ENCODE results near the gene HIRIP3. TPM values are rescaled to one million over a fixed set of nuclear protein-coding genes. Genes with fewer than 3 reads are reported as not detected.

The HIRIP3 gene
- total and polyA plus RNA-seq, 9 donors: 10.5 to 18.5 (median 16.5) TPM

DNA sequence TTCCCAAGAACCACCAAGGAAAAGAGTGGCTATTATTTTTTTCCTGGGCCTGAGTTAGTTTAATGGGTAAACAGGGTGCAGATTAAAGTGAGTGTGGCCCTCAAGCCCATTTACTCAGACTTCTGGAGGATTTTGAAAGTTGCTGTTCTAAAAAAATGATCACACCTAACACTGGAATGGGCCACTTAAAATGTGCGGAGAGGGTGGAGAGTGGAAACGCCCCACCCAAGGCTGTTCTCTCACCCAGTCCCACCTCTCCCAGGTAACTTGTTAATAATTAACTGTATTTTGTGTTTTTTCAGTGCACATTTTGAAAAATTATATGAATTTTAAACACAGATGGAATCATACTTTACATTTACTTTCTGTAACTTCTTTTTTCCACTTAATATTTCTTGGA lies 5.4 kb downstream of the HIRIP3 start:
- Histone ChIP-seq H3K4me3 (ENCODE audit: low read length) (no peak overlapping the region), H3K9me3 (replicated peaks; ENCODE audit: control insufficient read depth, low read depth, low read length) (no peaks in the 10 kb centered on the region), H3K4me1 (ENCODE audit: control insufficient read depth, insufficient read depth, low read length) (peaks cover 7% of the 10 kb centered on the region), H3K36me3 (ENCODE audit: control insufficient read depth, insufficient read depth, low read length) (peaks cover 87% of the 10 kb centered on the region), H3K27ac (ENCODE audit: low read length) (no peak overlapping the region), H3K27me3 (ENCODE audit: control insufficient read depth, insufficient read depth, low read length) (no peaks in the 10 kb centered on the region)
- WGBS (ENCODE audit: insufficient coverage): no CpG with 5 or more reads among the region's 2 CpGs
- DNase-seq: no peak

DNA sequence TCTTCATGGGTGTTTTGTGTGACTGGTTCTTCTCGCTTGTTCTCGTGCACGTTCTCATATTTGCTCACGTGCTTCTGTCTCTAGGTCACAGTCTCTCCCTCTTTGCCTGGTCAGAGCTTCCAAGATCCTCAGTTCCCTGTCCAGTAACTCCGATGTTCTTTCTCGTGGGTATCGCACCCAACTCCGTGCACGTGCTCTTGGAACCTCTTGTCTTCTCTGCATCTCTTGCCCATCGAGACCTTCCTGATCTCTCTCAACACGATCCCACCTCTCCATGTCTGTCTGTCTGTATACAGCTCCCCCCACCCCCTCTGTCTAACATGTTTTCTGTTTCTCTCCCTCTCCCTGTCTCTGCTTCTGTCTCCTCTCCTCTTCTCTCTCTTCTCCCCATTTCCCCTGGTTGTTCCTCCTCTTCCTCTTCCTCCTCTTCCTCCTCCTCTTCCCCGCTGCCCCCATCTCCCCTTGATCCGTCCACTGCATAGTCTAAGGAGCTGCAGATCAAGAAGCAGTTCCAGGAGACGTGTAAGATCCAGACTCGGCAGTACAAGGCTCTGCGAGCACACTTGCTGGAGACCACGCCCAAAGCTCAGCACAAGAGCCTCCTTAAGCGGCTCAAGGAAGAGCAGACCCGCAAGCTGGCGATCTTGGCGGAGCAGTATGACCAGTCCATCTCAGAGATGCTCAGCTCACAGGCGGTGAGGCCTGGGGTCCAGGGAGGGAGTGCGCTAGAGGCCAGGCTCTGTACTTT lies 6.1 kb downstream of the HIRIP3 start:
- Histone ChIP-seq H3K27ac (ENCODE audit: low read length) (no peak overlapping the region), H3K4me1 (ENCODE audit: control insufficient read depth, insufficient read depth, low read length) (no peaks in the 10 kb centered on the region), H3K27me3 (ENCODE audit: control insufficient read depth, insufficient read depth, low read length) (no peaks in the 10 kb centered on the region), H3K36me3 (ENCODE audit: control insufficient read depth, insufficient read depth, low read length) (peaks cover 95% of the 10 kb centered on the region), H3K9me3 (replicated peaks; ENCODE audit: control insufficient read depth, low read depth, low read length) (no peaks in the 10 kb centered on the region), H3K4me3 (ENCODE audit: low read length) (no peak overlapping the region)
- DNase-seq: no peak
- WGBS (ENCODE audit: insufficient coverage): 85% methylated on average over 22 of the region's 23 CpGs

DNA sequence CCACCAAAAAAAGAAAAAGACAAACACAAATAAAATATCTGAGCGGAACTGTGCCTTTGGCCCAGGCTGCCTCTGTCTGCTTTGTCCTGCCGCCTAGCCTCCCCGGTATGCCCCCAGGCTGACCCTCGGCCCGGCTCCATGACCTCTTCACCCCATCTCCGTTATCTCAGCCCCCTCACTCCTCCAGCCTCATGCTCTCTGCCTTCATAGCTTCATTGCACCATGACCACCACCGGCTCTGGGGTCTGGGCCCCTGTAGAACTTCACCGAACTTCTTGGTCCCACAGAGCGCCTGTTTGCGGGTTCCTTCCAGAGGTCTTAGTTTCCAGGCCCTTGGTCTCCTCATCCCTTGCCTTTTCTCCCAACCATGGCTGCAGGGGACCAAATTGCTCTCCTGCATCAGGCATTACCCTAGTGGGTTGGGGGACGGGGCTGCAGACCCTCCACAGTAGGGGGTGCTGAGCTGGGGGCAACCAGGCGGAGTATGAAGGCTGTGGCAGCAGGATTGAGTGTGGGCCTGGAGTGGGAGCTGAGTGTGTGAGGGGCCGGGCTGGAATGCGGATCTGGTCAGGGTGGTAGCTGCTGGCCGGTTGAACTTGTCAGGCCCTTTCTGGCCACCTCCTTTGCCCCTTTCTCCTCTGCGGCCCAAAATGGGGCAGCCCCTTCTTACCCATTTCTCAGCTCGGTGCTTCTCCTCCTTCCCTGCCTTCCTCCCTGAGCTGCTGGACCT lies 6.9 kb downstream of the HIRIP3 start:
- no peaks in the 10 kb centered on the region for H3K27me3 ChIP-seq (ENCODE audit: control insufficient read depth, insufficient read depth, low read length)
- no peaks in the 10 kb centered on the region for H3K9me3 ChIP-seq (replicated peaks; ENCODE audit: control insufficient read depth, low read depth, low read length)
- no peak overlapping the region for H3K4me3 ChIP-seq (ENCODE audit: low read length)
- H3K4me1 ChIP-seq (ENCODE audit: control insufficient read depth, insufficient read depth, low read length): no peaks in the 10 kb centered on the region
- DNase-seq: no peak
- WGBS (ENCODE audit: insufficient coverage): 87% methylated on average over 11 of the region's 17 CpGs
- H3K27ac ChIP-seq (ENCODE audit: low read length): no peak overlapping the region
- H3K36me3 ChIP-seq (ENCODE audit: control insufficient read depth, insufficient read depth, low read length): peaks cover 98% of the 10 kb centered on the region

DNA sequence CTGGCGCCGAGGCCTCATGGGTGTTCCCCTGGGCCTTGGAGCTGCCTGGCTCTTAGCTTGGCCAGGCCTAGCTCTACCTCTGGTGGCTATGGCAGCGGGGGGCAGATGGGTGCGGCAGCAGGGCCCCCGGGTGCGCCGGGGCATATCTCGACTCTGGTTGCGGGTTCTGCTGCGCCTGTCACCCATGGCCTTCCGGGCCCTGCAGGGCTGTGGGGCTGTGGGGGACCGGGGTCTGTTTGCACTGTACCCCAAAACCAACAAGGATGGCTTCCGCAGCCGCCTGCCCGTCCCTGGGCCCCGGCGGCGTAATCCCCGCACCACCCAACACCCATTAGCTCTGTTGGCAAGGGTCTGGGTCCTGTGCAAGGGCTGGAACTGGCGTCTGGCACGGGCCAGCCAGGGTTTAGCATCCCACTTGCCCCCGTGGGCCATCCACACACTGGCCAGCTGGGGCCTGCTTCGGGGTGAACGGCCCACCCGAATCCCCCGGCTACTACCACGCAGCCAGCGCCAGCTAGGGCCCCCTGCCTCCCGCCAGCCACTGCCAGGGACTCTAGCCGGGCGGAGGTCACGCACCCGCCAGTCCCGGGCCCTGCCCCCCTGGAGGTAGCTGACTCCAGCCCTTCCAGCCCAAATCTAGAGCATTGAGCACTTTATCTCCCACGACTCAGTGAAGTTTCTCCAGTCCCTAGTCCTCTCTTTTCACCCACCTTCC lies 7.9 kb downstream of the HIRIP3 start:
- no peaks in the 10 kb centered on the region for H3K4me1 ChIP-seq (ENCODE audit: control insufficient read depth, insufficient read depth, low read length)
- H3K9me3 ChIP-seq (replicated peaks; ENCODE audit: control insufficient read depth, low read depth, low read length): no peaks in the 10 kb centered on the region
- no peak overlapping the region for H3K27ac ChIP-seq (ENCODE audit: low read length)
- no peak for DNase-seq
- peaks cover 98% of the 10 kb centered on the region for H3K36me3 ChIP-seq (ENCODE audit: control insufficient read depth, insufficient read depth, low read length)
- WGBS (ENCODE audit: insufficient coverage): 94% methylated on average over 34 of the region's 35 CpGs
- H3K4me3 ChIP-seq (ENCODE audit: low read length): no peak overlapping the region
- H3K27me3 ChIP-seq (ENCODE audit: control insufficient read depth, insufficient read depth, low read length): no peaks in the 10 kb centered on the region

DNA sequence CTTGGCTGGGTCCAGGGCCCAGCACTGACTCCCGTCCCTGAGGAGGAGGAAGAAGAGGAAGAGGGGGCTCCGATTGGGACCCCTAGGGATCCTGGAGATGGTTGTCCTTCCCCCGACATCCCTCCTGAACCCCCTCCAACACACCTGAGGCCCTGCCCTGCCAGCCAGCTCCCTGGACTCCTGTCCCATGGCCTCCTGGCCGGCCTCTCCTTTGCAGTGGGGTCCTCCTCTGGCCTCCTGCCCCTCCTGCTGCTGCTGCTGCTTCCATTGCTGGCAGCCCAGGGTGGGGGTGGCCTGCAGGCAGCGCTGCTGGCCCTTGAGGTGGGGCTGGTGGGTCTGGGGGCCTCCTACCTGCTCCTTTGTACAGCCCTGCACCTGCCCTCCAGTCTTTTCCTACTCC lies 8.5 kb downstream of the HIRIP3 start:
- Histone ChIP-seq H3K27ac (ENCODE audit: low read length) (no peak overlapping the region), H3K4me1 (ENCODE audit: control insufficient read depth, insufficient read depth, low read length) (no peaks in the 10 kb centered on the region), H3K36me3 (ENCODE audit: control insufficient read depth, insufficient read depth, low read length) (peaks cover 98% of the 10 kb centered on the region), H3K27me3 (ENCODE audit: control insufficient read depth, insufficient read depth, low read length) (no peaks in the 10 kb centered on the region), H3K9me3 (replicated peaks; ENCODE audit: control insufficient read depth, low read depth, low read length) (no peaks in the 10 kb centered on the region), H3K4me3 (ENCODE audit: low read length) (no peak overlapping the region)
- DNase-seq: no peak
- WGBS (ENCODE audit: insufficient coverage): 80% methylated on average over 2 of the region's 5 CpGs

DNA sequence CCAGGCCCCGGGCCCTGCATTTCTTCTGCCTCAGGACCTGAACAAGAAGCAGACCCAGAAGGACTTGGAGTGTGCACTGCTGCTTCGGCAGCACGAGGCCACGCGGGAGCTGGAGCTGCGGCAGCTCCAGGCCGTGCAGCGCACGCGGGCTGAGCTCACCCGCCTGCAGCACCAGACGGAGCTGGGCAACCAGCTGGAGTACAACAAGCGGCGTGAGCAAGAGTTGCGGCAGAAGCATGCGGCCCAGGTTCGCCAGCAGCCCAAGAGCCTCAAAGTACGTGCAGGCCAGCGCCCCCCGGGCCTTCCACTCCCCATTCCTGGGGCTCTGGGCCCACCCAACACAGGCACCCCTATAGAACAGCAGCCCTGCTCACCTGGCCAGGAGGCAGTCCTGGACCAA lies 9.2 kb downstream of the HIRIP3 start:
- no peaks in the 10 kb centered on the region for H3K4me1 ChIP-seq (ENCODE audit: control insufficient read depth, insufficient read depth, low read length)
- peaks cover 98% of the 10 kb centered on the region for H3K36me3 ChIP-seq (ENCODE audit: control insufficient read depth, insufficient read depth, low read length)
- no peak overlapping the region for H3K4me3 ChIP-seq (ENCODE audit: low read length)
- H3K27ac ChIP-seq (ENCODE audit: low read length): no peak overlapping the region
- no peaks in the 10 kb centered on the region for H3K9me3 ChIP-seq (replicated peaks; ENCODE audit: control insufficient read depth, low read depth, low read length)
- DNase-seq: no peak
- WGBS (ENCODE audit: insufficient coverage): 91% methylated on average over 17 of the region's 20 CpGs
- H3K27me3 ChIP-seq (ENCODE audit: control insufficient read depth, insufficient read depth, low read length): no peaks in the 10 kb centered on the region

DNA sequence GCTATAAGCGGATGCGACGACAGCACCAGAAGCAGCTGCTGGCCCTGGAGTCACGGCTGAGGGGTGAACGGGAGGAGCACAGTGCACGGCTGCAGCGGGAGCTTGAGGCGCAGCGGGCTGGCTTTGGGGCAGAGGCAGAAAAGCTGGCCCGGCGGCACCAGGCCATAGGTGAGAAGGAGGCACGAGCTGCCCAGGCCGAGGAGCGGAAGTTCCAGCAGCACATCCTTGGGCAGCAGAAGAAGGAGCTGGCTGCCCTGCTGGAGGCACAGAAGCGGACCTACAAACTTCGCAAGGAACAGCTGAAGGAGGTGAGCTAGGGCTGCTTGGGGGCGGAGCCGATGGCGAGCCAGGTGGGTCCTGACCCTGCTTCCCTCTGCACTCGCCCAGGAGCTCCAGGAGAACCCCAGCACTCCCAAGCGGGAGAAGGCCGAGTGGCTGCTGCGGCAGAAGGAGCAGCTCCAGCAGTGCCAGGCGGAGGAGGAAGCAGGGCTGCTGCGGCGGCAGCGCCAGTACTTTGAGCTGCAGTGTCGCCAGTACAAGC lies 10.1 kb downstream of the HIRIP3 start:
- H3K4me3 ChIP-seq (ENCODE audit: low read length): no peak overlapping the region
- no peaks in the 10 kb centered on the region for H3K27me3 ChIP-seq (ENCODE audit: control insufficient read depth, insufficient read depth, low read length)
- DNase-seq: no peak
- 90% methylated on average over 23 of the region's 28 CpGs for WGBS (ENCODE audit: insufficient coverage)
- peaks cover 98% of the 10 kb centered on the region for H3K36me3 ChIP-seq (ENCODE audit: control insufficient read depth, insufficient read depth, low read length)
- H3K9me3 ChIP-seq (replicated peaks; ENCODE audit: control insufficient read depth, low read depth, low read length): no peaks in the 10 kb centered on the region
- no peaks in the 10 kb centered on the region for H3K4me1 ChIP-seq (ENCODE audit: control insufficient read depth, insufficient read depth, low read length)
- H3K27ac ChIP-seq (ENCODE audit: low read length): no peak overlapping the region

DNA sequence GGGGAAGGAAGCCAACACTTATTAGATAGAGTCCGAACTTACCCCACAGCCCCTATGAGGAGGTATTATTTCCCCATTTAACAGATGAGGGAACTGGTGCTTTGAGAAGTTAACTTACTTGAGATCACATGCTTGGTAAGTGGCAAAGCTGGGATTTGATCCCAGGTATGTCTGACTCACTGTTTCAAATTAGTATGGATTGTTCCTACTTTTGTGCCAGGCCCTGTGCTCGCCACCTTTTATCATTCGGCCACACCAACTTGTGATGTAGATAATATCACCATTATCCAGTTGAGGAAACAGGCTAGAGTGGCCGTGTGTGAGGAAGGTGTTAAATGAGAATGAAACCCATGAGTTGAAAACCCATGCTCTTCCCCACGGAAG lies 10.7 kb downstream of the HIRIP3 start:
- H3K9me3 ChIP-seq (replicated peaks; ENCODE audit: control insufficient read depth, low read depth, low read length): no peaks in the 10 kb centered on the region
- H3K27ac ChIP-seq (ENCODE audit: low read length): no peak overlapping the region
- no peaks in the 10 kb centered on the region for H3K4me1 ChIP-seq (ENCODE audit: control insufficient read depth, insufficient read depth, low read length)
- no peak overlapping the region for H3K4me3 ChIP-seq (ENCODE audit: low read length)
- H3K27me3 ChIP-seq (ENCODE audit: control insufficient read depth, insufficient read depth, low read length): no peaks in the 10 kb centered on the region
- peaks cover 99% of the 10 kb centered on the region for H3K36me3 ChIP-seq (ENCODE audit: control insufficient read depth, insufficient read depth, low read length)
- no peak for DNase-seq
- WGBS (ENCODE audit: insufficient coverage): 88% methylated on average over 1 of the region's 5 CpGs

DNA sequence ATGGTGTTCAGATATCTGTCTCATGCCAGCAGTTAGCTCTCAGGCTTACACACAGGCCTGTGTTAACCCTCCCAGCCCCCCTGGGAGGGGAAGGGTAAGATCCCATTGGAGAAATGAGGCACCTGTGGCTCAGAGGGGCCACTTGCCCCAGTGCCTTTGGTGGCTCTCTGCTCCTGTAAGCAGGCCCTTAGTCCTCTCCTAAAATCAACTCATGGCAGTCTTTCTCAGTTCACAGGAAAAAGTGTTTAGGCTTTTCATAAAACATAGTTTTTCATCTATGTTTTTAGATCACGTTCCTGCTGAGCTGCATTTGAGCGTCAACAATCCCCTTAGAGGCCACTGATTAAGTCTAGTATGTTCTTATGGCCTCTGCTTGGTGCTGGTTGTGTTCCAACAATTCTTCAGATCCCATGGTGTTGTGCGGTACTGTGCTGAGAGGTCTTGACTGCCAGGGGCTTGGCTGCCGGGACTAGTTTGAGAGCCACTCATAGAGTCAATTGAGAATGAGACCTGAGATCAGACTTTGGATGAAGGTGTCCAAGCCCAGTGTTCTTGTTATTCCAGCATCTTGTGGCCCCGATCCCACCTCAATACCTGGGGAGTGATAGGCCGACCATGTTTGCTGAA lies 11.2 kb downstream of the HIRIP3 start:
- H3K36me3 ChIP-seq (ENCODE audit: control insufficient read depth, insufficient read depth, low read length): peaks cover 99% of the 10 kb centered on the region
- no peaks in the 10 kb centered on the region for H3K4me1 ChIP-seq (ENCODE audit: control insufficient read depth, insufficient read depth, low read length)
- WGBS (ENCODE audit: insufficient coverage): 61% methylated on average over 3 of the region's 6 CpGs
- H3K27ac ChIP-seq (ENCODE audit: low read length): no peak overlapping the region
- DNase-seq: no peak
- H3K27me3 ChIP-seq (ENCODE audit: control insufficient read depth, insufficient read depth, low read length): no peaks in the 10 kb centered on the region
- H3K9me3 ChIP-seq (replicated peaks; ENCODE audit: control insufficient read depth, low read depth, low read length): no peaks in the 10 kb centered on the region
- H3K4me3 ChIP-seq (ENCODE audit: low read length): no peak overlapping the region

Measured in muscle of leg (tissue), 11 donors.